GM21390 (cell line): ENCODE results near the gene HOXB6.

Experiments
- ATAC-seq: cut with Tn5 transposase; IDR thresholded peaks from one replicate; pipeline ENCODE4 v1.9.1; 2021; ENCODE audit not compliant: unreplicated experiment

The HOXB6 gene

DNA sequence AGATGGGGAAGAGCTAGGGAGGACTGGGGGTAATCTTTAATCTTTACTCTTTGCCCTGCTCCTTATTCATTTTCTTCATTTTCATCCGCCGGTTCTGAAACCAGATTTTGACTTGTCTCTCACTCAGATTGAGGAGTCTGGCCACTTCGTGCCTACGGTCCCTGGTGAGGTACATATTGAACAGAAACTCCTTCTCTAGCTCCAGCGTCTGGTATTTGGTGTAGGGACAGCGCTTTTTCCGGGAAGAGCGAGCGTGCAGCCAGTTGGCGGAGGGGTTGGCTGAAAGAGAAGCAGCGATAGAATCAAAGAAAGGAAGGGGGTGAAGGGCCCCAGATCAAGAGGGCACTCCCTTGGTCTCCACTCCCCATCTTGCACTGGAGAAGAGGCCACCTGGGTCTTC is 18.1 kb upstream of the HOXB6 start:
- no peak for ATAC-seq

GRCh38 chr17:48621410-48622392 is 16.9 kb upstream of the HOXB6 start:
- ATAC-seq, result no peak

DNA sequence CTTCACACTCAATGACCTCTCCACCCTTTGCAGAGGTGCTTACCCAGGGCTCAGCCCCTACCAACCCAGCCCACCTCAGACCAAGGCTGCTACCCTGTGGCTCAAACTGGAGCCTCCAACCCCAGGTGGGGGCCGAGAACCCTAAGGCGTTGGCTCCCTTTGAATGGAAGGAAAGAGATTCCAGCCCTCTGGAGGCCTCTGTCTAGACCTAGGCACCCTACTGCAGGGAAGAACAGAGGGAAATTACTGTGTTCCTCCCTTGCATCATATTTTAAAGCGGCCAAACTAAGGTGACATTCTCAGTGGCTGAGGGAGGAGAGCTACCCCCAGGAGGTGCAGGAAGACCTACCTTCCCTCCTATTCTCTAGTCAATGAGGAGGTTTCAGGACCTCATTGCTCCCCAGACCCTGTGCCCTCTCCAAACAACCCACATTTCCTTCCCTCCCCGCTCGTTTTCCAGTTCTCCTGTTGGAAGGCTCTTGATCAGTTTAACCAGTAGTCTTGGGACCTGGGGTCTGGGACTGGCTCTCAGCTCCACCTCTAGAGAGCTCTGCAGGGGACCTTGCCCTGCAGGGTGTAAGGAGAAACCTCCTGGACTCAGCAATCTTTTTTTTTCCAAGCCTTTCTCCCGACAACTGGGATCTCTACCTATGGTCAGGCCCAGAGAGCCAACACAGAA is 15.8 kb upstream of the HOXB6 start:
- ATAC-seq, result no peak

DNA sequence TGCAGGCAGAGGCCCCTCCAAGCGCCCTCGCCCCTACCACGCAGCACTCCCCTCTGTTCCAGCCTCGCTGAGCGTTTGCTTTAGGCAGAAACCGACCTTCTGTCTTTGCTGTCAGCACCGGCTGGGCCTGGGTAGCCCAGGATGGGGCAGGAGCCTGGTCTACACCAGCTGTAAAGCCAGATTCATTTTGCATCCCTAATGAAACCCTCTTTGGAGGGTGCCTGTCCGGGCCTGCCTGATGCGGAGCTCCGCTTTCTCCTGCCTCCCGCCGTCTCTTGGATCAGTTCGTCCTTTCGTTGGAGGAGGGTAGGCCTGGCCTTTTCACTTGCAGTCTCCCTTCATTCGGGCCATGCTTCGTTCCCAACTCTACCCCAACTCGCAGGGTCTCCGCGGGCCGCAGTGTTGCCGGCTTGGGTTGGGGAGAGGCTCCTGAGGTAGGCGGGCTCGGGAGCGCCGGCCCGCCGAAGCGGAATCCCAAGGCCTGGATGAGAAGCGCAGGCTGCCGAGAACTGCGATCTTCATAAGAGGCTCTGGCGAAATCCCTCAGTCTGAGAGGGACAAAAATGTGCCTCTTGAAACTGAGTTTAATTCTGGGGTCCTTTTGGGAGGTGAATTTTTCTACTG is 15.2 kb upstream of the HOXB6 start:
- no peak for ATAC-seq

GRCh38 chr17:48618256-48618896 is 13.6 kb upstream of the HOXB6 start:
- ATAC-seq, result no peak

GRCh38 chr17:48617471-48618255 is 12.9 kb upstream of the HOXB6 start:
- no peak for ATAC-seq

DNA sequence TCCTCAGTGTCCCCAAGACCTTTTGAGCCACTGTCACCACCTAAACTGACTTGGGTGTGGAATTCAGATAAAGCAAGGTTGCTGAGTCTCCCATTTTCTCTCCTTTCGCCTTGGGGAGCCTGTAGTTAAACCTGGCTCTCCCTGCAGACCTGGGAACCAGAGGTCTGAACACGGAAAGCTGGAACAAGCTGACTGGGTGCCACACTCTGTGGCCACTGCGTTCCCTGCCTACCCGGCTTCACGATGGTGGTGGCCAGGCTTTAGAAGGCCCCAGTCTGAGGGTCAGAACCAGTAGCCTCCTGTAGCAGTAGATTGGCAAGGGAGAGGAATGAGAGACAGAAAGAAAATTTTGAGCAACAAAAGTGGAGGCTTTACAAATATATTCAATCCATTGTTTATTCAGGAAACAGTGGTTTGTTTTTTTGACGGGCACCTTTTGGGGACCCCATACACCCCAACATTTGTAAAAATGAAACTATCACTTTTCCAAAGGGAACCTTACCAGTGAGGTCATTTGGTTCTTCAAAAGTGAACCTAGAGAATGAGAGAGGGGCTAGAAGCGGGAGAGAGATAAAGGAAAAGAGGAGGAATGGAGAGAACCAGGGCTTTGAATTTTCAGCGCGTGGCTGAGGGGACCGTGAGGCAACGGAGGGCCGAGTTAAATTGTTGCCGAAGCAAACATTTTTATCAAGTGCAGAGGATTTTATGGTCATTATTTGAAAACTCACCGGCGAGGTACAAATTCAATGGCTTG is 12.1 kb upstream of the HOXB6 start:
- ATAC-seq, result no peak

GRCh38 chr17:48615963-48616716 is 11.4 kb upstream of the HOXB6 start:
- ATAC-seq, result no peak

DNA sequence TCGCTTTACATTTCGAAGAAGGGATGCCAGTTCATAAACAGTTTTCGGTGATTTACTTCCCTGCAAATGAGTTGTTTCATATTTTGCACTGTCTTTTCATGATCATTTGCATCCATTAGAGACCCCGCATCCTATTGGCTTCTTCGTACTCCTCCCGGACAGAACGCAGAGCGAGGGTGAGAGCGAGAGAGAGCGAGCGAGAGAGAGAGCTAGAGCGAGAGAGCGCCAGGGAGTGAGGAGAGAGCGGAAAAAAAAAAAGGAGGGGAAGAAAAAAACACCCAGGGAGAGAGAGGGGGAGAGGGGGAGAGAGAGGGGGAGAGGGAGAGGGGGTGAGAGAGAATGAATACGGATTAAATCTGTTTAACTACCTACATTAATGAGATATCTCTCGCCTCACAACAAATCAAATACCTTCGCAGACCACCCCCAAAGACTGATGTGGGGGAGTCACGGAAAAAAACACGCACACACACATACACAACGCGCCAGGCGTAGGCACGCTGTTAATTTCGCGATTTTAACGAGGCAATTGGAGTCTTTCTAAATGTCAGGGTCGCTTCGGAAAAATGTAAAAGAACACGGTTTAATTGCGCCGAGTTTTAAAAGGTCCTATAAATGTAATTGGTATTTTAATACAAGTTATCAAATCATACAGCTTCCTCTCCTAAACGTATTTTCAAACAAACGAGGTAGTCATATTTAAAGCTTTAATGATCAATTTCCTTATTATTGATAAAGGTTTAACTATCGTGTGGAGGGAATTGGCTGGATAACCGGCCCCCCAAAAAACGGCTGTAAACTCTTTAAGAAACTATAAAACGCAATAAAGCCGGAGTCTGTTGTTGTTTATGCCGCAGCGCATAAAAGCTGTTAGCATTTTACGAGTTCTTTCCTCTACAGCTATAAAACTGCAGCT is 10.5 kb upstream of the HOXB6 start, which contains the start of gene HOXB8:
Gene HOXB8, minus strand, starts transcription at position 246 of the 916 bp plus-strand sequence. CDS start 588 bp downstream, outside the sequence.
- ATAC-seq, result no peak

GRCh38 chr17:48613862-48614694 is 9.3 kb upstream of the HOXB6 start:
- no peak for ATAC-seq

DNA sequence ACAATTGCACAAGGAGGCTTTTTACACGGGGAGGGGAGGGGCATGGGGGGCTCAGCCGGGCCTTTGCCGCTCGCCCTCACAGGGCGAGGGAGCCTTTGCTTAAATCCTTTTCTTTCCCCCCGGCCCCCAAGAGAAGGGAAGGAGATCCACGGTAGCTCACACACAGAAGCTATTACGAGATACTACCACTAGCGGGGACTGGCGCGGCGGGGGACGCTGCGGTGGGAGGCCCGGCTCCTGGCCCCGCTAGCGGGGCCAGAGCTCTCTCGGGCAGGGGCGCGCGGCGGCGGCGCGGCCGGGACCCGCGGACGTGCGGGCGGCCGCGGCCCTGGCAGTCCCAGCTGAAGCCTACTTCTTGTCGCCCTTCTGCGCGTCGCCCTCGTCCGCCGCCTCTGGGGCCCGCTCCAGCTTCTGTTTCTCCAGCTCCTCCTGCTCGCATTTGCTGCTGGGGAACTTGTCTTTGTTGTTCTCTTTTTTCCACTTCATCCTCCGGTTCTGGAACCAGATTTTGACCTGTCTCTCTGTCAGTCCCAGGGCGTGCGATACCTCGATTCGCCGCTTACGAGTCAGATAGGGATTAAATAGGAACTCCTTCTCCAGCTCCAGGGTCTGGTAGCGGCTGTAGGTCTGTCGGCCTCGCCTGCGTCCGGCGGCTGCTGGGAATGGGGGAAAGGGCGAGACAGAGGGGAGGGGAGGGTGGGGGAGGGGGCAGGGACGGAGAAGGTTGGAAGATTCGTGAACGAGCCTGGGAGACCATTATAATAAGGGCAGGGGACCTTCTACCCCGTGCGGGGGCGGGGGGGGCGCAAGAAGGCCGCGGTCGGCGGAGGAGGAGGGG is 8.3 kb upstream of the HOXB6 start:
- no peak for ATAC-seq

GRCh38 chr17:48612456-48612853 is 7.7 kb upstream of the HOXB6 start:
- ATAC-seq, result no peak

- ATAC-seq, result no peak
Observed at GRCh38 chr17:48611681-48612455, 7.1 kb upstream of the HOXB6 start.

DNA sequence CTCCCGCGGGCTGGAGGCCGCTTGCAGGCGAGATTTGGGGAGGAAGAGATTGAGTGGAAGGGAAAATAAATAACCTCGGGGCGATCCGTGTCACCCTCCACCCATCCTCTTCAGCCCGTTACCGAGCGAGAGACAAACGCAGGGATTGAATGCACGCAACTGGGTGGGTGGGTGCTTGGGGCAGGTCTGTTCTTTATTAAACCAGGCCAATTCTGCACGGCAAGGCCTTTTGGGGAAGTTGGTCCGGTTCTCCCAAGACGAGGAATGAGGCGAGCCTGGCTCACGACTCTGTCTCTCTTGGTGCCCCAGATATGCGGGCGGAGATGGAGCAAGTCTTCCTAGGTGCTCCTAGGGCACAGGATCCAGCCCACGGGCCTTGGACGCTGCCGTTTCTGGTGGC is 6.4 kb upstream of the HOXB6 start:
- no peak for ATAC-seq
